OCI-LY7 (cell line): ENCODE results near the gene ANO1. TPM values are rescaled to one million over a fixed set of nuclear protein-coding genes. Genes with fewer than 3 reads are reported as not detected.

Source experiments
- BruUV-seq: library from RNA; stranded (reverse); fragments of 400-500 nt; replicated peaks from 2 replicates; lab custom pipeline; 2021; lab: Mats Ljungman, UMichigan
- CTCF ChIA-PET: fragments of 300-600 bp; sonication (Branson Sonifier 250); formaldehyde crosslinking; loops from one replicate; lab custom pipeline; 2022; ENCODE audit warnings: antibody characterized with exemption; ENCODE audit not compliant: unreplicated experiment; lab: Charles Lee
- POLR2A ChIA-PET: fragments of 300-600 bp; sonication (Branson Sonifier 250); formaldehyde crosslinking; loops from one replicate; lab custom pipeline; 2022; ENCODE audit warnings: antibody characterized with exemption; lab: Charles Lee
- DNase-seq: peaks from one replicate; pipeline ENCODE4 v3.0.0-alpha.2; 2015; ENCODE audit warnings: low spot score
- H2AFZ ChIP-seq: fragments of 200-600 bp; sonication (generic), shearing (Covaris generic); 2 replicates; pipeline ENCODE4 v1.6.1; 2014; ENCODE audit warnings: mild to moderate bottlenecking, antibody characterized with exemption, low read length, moderate library complexity
- H3K27ac ChIP-seq: fragments of 200-600 bp; sonication (generic); 2 replicates; pipeline ENCODE4 v1.5.1; 2014; ENCODE audit warnings: mixed run types, low read depth, mild to moderate bottlenecking, moderate library complexity, low read length, inconsistent platforms; ENCODE audit not compliant: poor library complexity, severe bottlenecking
- H3K36me3 ChIP-seq: fragments of 200-600 bp; sonication (generic); 2 replicates; pipeline ENCODE4 v1.6.1; 2014; ENCODE audit warnings: mild to moderate bottlenecking, antibody characterized with exemption, low read length, moderate library complexity, mixed read lengths; ENCODE audit not compliant: insufficient read depth
- H3K4me1 ChIP-seq: fragments of 200-600 bp; sonication (generic); 2 replicates; pipeline ENCODE4 v1.5.1; 2014; ENCODE audit warnings: mild to moderate bottlenecking, low read length; ENCODE audit not compliant: insufficient read depth, poor library complexity, severe bottlenecking
- H3K4me2 ChIP-seq: fragments of 200-600 bp; sonication (generic); 2 replicates; pipeline ENCODE4 v1.6.1; 2014; ENCODE audit warnings: mild to moderate bottlenecking, low read length
- H3K4me3 ChIP-seq: fragments of 200-600 bp; sonication (generic); 2 replicates; pipeline ENCODE4 v1.5.1; 2014; ENCODE audit warnings: mild to moderate bottlenecking, low read depth, low read length; ENCODE audit not compliant: poor library complexity, severe bottlenecking
- H3K79me2 ChIP-seq: fragments of 200-600 bp; sonication (generic); 2 replicates; pipeline ENCODE4 v1.6.1; 2016; ENCODE audit warnings: low read depth, mild to moderate bottlenecking, low read length, moderate library complexity, mixed read lengths; ENCODE audit not compliant: insufficient read depth
- H3K9me2 ChIP-seq: fragments of 200-600 bp; sonication (generic); 2 replicates; pipeline ENCODE4 v1.6.1; 2016; ENCODE audit warnings: mild to moderate bottlenecking, low read length, mixed read lengths; ENCODE audit not compliant: insufficient read depth
- H3K9me3 ChIP-seq: fragments of 200-600 bp; sonication (generic); 2 replicates; pipeline ENCODE4 v1.6.1; 2014; ENCODE audit warnings: mild to moderate bottlenecking, mixed run types, low read length, mixed read lengths
- H4K20me1 ChIP-seq: fragments of 200-600 bp; sonication (generic); 2 replicates; pipeline ENCODE4 v1.6.1; 2014; ENCODE audit warnings: mild to moderate bottlenecking, antibody characterized with exemption, low read length, moderate library complexity, mixed read lengths; ENCODE audit not compliant: insufficient read depth
- CTCF ChIP-seq: fragments of 200-600 bp; sonication (generic); conservative IDR thresholded peaks from 2 replicates; pipeline ENCODE4 v1.5.1; 2014; ENCODE audit warnings: mild to moderate bottlenecking, antibody characterized with exemption, low read length, moderate library complexity, mixed read lengths
- EZH2phosphoT487 ChIP-seq: fragments of 200-600 bp; sonication (generic); IDR thresholded peaks from 2 replicates; pipeline ENCODE4 v1.6.1; 2018; ENCODE audit warnings: low read depth, borderline replicate concordance, mild to moderate bottlenecking, mixed run types, antibody characterized with exemption, low read length, moderate library complexity, mixed read lengths
- intact Hi-C: fragments of 100-400 bp; cut with micrococcal nuclease; formaldehyde crosslinking; loops from one replicate; pipeline ENCODE4 v1.10.0; 2022; ENCODE audit not compliant: unreplicated experiment
- total RNA-seq, 2 experiments: library from RNA; depleted of rRNA in 1 of 2; stranded (reverse); fragments of >200 nt in 1 of 2; shearing (Covaris generic) in 1 of 2; gene quantifications; 2 replicates each; pipeline ENCODE4 v1.2.3, GENCODE V29; 2014 to 2022

The ANO1 gene
- total RNA-seq, 2 experiments from 2014 or later = not detected

GRCh38 chr11:70204466-70204799, 126.3 kb downstream of the ANO1 start:
- no TSS peak for BruUV-seq
- H3K27ac ChIP-seq = peak overlapping the region; percentile 64
- peak overlapping the region; percentile 93 for H3K4me3 ChIP-seq
- POLR2A ChIA-PET = no interaction called here
- H3K79me2 ChIP-seq = peaks cover 48% of the 10 kb centered on the region
- peak overlapping the region; percentile 99 for H3K4me2 ChIP-seq
- no peak for DNase-seq
- no peaks in the 10 kb centered on the region for H3K9me3 ChIP-seq
- TF ChIP-seq CTCF = no peak
- TF ChIP-seq EZH2phosphoT487 = no peak
- intact Hi-C loops = no loop called here
- no peaks in the 10 kb centered on the region for H3K9me2 ChIP-seq
- peaks cover 54% of the 10 kb centered on the region for H3K36me3 ChIP-seq
- CTCF ChIA-PET = no interaction called here
- peaks cover 22% of the 10 kb centered on the region for H3K4me1 ChIP-seq
- H2AFZ ChIP-seq = no peak overlapping the region
- H4K20me1 ChIP-seq = peaks cover 21% of the 10 kb centered on the region

- peaks cover 57% of the 10 kb centered on the region for H3K36me3 ChIP-seq
- H2AFZ ChIP-seq = no peak overlapping the region
- H3K4me2 ChIP-seq = peak overlapping the region; percentile 99; the same call in 1 of the 2 replicates
- H4K20me1 ChIP-seq = peaks cover 21% of the 10 kb centered on the region
- peaks cover 48% of the 10 kb centered on the region for H3K79me2 ChIP-seq
- no peak for TF ChIP-seq EZH2phosphoT487
- TF ChIP-seq CTCF = no peak
- intact Hi-C loops = no loop called here
- H3K4me3 ChIP-seq = peak overlapping the region; percentile 93
- no peak overlapping the region for H3K27ac ChIP-seq
- no peak for DNase-seq
- CTCF ChIA-PET = no interaction called here
- H3K9me3 ChIP-seq = no peaks in the 10 kb centered on the region
- no TSS peak for BruUV-seq
- H3K9me2 ChIP-seq = no peaks in the 10 kb centered on the region
- POLR2A ChIA-PET = no interaction called here
- H3K4me1 ChIP-seq = peaks cover 22% of the 10 kb centered on the region
Measured at GRCh38 chr11:70205049-70205725, 127.1 kb downstream of the ANO1 start.

GRCh38 chr11:70205766-70206165, 127.6 kb downstream of the ANO1 start:
- H2AFZ ChIP-seq = no peak overlapping the region
- H3K4me2 ChIP-seq = no peak overlapping the region
- peaks cover 21% of the 10 kb centered on the region for H4K20me1 ChIP-seq
- no peak overlapping the region for H3K4me3 ChIP-seq
- H3K9me3 ChIP-seq = no peaks in the 10 kb centered on the region
- intact Hi-C loops = no loop called here
- CTCF ChIA-PET = no interaction called here
- H3K36me3 ChIP-seq = peaks cover 57% of the 10 kb centered on the region
- BruUV-seq = no TSS peak
- H3K27ac ChIP-seq = no peak overlapping the region
- H3K9me2 ChIP-seq = no peaks in the 10 kb centered on the region
- TF ChIP-seq EZH2phosphoT487 (no peak), CTCF (no peak)
- peaks cover 22% of the 10 kb centered on the region for H3K4me1 ChIP-seq
- peaks cover 48% of the 10 kb centered on the region for H3K79me2 ChIP-seq
- DNase-seq = no peak
- POLR2A ChIA-PET = no interaction called here
